Ishikawa (cell line): ENCODE results near the gene TMEM263.

Experiments used
- CEBPB ChIP-seq: IDR thresholded peaks from 2 replicates; pipeline ENCODE4 v1.6.1; 2012
- CREB1 ChIP-seq: IDR thresholded peaks from 2 replicates; pipeline ENCODE4 v1.6.1; 2012; ENCODE audit warnings: low read depth
- EGR1 ChIP-seq: IDR thresholded peaks from 2 replicates; pipeline ENCODE4 v1.6.1; 2012
- EP300 ChIP-seq: IDR thresholded peaks from 2 replicates; pipeline ENCODE4 v1.6.1; 2012; ENCODE audit warnings: borderline replicate concordance
- FOXM1 ChIP-seq: IDR thresholded peaks from 2 replicates; pipeline ENCODE4 v1.6.1; 2012; ENCODE audit warnings: low read depth, borderline replicate concordance
- NFIC ChIP-seq: IDR thresholded peaks from 2 replicates; pipeline ENCODE4 v1.6.1; 2012
- RAD21 ChIP-seq: IDR thresholded peaks from 2 replicates; pipeline ENCODE4 v1.6.1; 2012; ENCODE audit warnings: low read depth
- TAF1 ChIP-seq: IDR thresholded peaks from 2 replicates; pipeline ENCODE4 v1.6.1; 2012; ENCODE audit warnings: low read depth, mild to moderate bottlenecking
- TCF12 ChIP-seq: IDR thresholded peaks from 2 replicates; pipeline ENCODE4 v1.6.1; 2012; ENCODE audit warnings: low read depth
- TEAD4 ChIP-seq: IDR thresholded peaks from 2 replicates; pipeline ENCODE4 v1.6.1; 2012
- USF1 ChIP-seq: IDR thresholded peaks from 2 replicates; pipeline ENCODE4 v1.6.1; 2012
- YY1 ChIP-seq: IDR thresholded peaks from 2 replicates; pipeline ENCODE4 v1.6.1; 2012; ENCODE audit warnings: low read depth
- ZBTB7A ChIP-seq: IDR thresholded peaks from 2 replicates; pipeline ENCODE4 v1.6.1; 2012; ENCODE audit warnings: low read depth
- TF ChIP-seq, protein P1 (sequence below): IDR thresholded peaks from 2 replicates; pipeline ENCODE4 v1.6.1; 2012
- TF ChIP-seq, protein P2 (sequence below): IDR thresholded peaks from 2 replicates; pipeline ENCODE4 v1.6.1; 2012; ENCODE audit warnings: low read depth, mild to moderate bottlenecking

The TMEM263 gene

GRCh38 chr12:106986625-106987389 lies 31.1 kb downstream of the TMEM263 start, which contains the start of gene MTERF2:
TSS of gene MTERF2 (minus strand) at chr12:106987146. CDS start at chr12:106978714, 8,432 bp downstream.
- TF ChIP-seq TAF1 = peak; percentile 76
- TF ChIP-seq EGR1 = peak; percentile 21; the same call in 1 of the 2 replicates
- TF ChIP-seq TEAD4 = peak; percentile 28; the same call in 1 of the 2 replicates
- TF ChIP-seq, protein P1, sequence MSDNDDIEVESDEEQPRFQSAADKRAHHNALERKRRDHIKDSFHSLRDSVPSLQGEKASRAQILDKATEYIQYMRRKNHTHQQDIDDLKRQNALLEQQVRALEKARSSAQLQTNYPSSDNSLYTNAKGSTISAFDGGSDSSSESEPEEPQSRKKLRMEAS = peak; percentile 97
- peak; percentile 41; the same call in 1 of the 2 replicates for TF ChIP-seq TCF12
- TF ChIP-seq EP300 = no peak
- peak; percentile 72 for TF ChIP-seq USF1
- TF ChIP-seq YY1 = no peak
- TF ChIP-seq FOXM1 = no peak
- TF ChIP-seq, protein P2, sequence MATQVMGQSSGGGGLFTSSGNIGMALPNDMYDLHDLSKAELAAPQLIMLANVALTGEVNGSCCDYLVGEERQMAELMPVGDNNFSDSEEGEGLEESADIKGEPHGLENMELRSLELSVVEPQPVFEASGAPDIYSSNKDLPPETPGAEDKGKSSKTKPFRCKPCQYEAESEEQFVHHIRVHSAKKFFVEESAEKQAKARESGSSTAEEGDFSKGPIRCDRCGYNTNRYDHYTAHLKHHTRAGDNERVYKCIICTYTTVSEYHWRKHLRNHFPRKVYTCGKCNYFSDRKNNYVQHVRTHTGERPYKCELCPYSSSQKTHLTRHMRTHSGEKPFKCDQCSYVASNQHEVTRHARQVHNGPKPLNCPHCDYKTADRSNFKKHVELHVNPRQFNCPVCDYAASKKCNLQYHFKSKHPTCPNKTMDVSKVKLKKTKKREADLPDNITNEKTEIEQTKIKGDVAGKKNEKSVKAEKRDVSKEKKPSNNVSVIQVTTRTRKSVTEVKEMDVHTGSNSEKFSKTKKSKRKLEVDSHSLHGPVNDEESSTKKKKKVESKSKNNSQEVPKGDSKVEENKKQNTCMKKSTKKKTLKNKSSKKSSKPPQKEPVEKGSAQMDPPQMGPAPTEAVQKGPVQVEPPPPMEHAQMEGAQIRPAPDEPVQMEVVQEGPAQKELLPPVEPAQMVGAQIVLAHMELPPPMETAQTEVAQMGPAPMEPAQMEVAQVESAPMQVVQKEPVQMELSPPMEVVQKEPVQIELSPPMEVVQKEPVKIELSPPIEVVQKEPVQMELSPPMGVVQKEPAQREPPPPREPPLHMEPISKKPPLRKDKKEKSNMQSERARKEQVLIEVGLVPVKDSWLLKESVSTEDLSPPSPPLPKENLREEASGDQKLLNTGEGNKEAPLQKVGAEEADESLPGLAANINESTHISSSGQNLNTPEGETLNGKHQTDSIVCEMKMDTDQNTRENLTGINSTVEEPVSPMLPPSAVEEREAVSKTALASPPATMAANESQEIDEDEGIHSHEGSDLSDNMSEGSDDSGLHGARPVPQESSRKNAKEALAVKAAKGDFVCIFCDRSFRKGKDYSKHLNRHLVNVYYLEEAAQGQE = no peak
- no peak for TF ChIP-seq RAD21

GRCh38 chr12:106987846-106988245 lies 32.1 kb downstream of the TMEM263 start:
- TF ChIP-seq YY1 (no peak), CREB1 (no peak), TAF1 (no peak), EGR1 (no peak), ZBTB7A (no peak), USF1 (no peak), CEBPB (no peak), TCF12 (no peak), RAD21 (no peak), FOXM1 (no peak), EP300 (no peak), NFIC (no peak), TEAD4 (no peak)
- TF ChIP-seq, protein P1 = no peak
- TF ChIP-seq, protein P2 = no peak

DNA sequence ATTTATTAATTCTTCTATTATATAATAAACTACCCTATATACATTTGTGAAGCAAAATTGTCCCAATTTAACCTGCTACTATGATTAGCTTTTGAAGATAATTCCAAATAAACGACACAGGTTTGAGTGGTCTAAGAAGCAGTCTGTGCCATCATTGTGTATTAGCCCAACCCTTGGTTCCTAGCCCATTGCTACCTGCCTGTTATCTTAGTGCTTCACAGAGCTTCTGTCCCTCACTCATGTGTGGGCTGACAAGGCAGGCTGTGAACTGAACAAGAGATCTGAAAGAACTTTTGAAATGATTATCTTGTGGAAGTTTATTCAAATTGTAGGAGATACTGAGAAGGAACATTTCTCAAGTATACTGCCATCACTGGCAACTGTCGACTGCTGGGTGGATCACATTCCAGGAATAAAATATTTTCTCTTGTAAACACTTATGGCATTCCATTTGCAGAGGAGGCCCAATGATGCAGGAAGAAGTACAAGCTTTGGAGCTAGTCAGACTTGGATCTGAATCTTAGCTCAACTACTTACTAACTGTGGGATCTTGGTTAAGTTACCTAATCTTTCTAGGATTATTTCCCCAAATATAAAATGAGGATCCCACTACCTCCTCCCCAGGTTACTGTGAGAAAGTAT lies 39.0 kb downstream of the TMEM263 start:
- TF ChIP-seq TEAD4 = 0 out of 2 replicates have a peak, but pooled peaks have one; percentile 13
- TF ChIP-seq, protein P1 = no peak

- TF ChIP-seq ZBTB7A = no peak
- no peak for TF ChIP-seq YY1
- no peak for TF ChIP-seq USF1
- TF ChIP-seq, protein P1 = no peak
- TF ChIP-seq, protein P2 = no peak
- TF ChIP-seq EP300 = no peak
Measured at GRCh38 chr12:106997916-106998315, 42.2 kb downstream of the TMEM263 start.
